Activated CD4-positive, alpha-beta T cell treated with anti-CD3 and anti-CD28 coated beads for 1 hour (primary cell): ENCODE results near the gene NOS1.
"Not testable (repeated sequence)": the region's sequence is repeated elsewhere in the genome, so short reads cannot be mapped to it uniquely, and the experiment has no call there.

ENCODE experiments used
- DNase-seq: peaks from one replicate; pipeline ENCODE4 v3.0.0-alpha.2; 2020

The NOS1 gene

GRCh38 chr12:117202556-117202955, 158.9 kb downstream of the NOS1 start:
- no peak for DNase-seq

- DNase-seq = no peak
Measured at GRCh38 chr12:117202033-117202432, 159.4 kb downstream of the NOS1 start.

- not testable (repeated sequence) for DNase-seq
Measured at GRCh38 chr12:117199956-117200744, 161.3 kb downstream of the NOS1 start.

- DNase-seq = not testable (repeated sequence)
Measured at GRCh38 chr12:117196334-117196733, 165.1 kb downstream of the NOS1 start.

GRCh38 chr12:117195027-117195426, 166.4 kb downstream of the NOS1 start:
- not testable (repeated sequence) for DNase-seq

GRCh38 chr12:117193903-117194302, 167.5 kb downstream of the NOS1 start:
- no peak for DNase-seq

- DNase-seq = not testable (repeated sequence)
Measured at GRCh38 chr12:117192581-117192980, 168.8 kb downstream of the NOS1 start.

GRCh38 chr12:117192057-117192456, 169.4 kb downstream of the NOS1 start:
- DNase-seq = no peak

- peak; percentile 90 for DNase-seq
Measured at GRCh38 chr12:117190210-117190781, 171.1 kb downstream of the NOS1 start, which contains the start of gene FBXO21. FBXO21 (minus strand) TSS chr12:117190470; CDS start chr12:117190456, 14 bp downstream.

- peak; percentile 24 for DNase-seq
Measured at GRCh38 chr12:117189725-117190209, 171.7 kb downstream of the NOS1 start.

- DNase-seq = no peak
Measured at GRCh38 chr12:117188961-117189724, 172.3 kb downstream of the NOS1 start.

- no peak for DNase-seq
Measured at GRCh38 chr12:117188121-117188665, 173.2 kb downstream of the NOS1 start.

- DNase-seq = no peak
Measured at GRCh38 chr12:117187421-117187820, 174.0 kb downstream of the NOS1 start.

GRCh38 chr12:117182866-117183265, 178.6 kb downstream of the NOS1 start:
- DNase-seq = no peak

GRCh38 chr12:117181468-117181843, 180.0 kb downstream of the NOS1 start:
- not testable (repeated sequence) for DNase-seq

- no peak for DNase-seq
Measured at GRCh38 chr12:117180758-117181467, 180.5 kb downstream of the NOS1 start.

GRCh38 chr12:117178745-117179144, 182.7 kb downstream of the NOS1 start:
- DNase-seq = no peak

GRCh38 chr12:117178301-117178700, 183.1 kb downstream of the NOS1 start:
- DNase-seq = no peak

GRCh38 chr12:117172168-117172567, 189.3 kb downstream of the NOS1 start:
- DNase-seq = no peak

GRCh38 chr12:117171499-117172162, 189.8 kb downstream of the NOS1 start:
- DNase-seq = no peak

- no peak for DNase-seq
Measured at GRCh38 chr12:117169548-117169947, 191.9 kb downstream of the NOS1 start.

GRCh38 chr12:117168976-117169375, 192.4 kb downstream of the NOS1 start:
- DNase-seq = no peak
